Peyer's patch (tissue), 4 donors: ENCODE measurements around the gene CD53. TPM values are rescaled to one million over a fixed set of nuclear protein-coding genes. Genes with fewer than 3 reads are reported as not detected.

Source experiments
- DNase-seq, 3 donors: peaks; one replicate each; pipeline ENCODE4 v3.0.0-alpha.2; 2017 to 2019
- H3K27ac ChIP-seq, 4 donors: fragments of 200-600 bp; sonication (generic); one replicate each; pipeline ENCODE4 v1.5.1; 2016 to 2019
- H3K27me3 ChIP-seq, 2 donors: fragments of 200-600 bp; sonication (generic); one replicate each; pipeline ENCODE4 v1.5.1; 2019
- H3K36me3 ChIP-seq, 3 donors: fragments of 200-600 bp; sonication (generic); one replicate each; pipeline ENCODE4 v1.5.1; 2016 to 2019
- H3K4me1 ChIP-seq, 4 donors: fragments of 200-600 bp; sonication (generic); one replicate each; pipeline ENCODE4 v1.5.1; 2016 to 2019
- H3K4me3 ChIP-seq, 4 donors: fragments of 200-600 bp; sonication (generic); 1 replicate in 3 of 4; 2 replicates in 1 of 4; pipeline ENCODE4 v1.5.1; 2016 to 2019; ENCODE audit warnings: mild to moderate bottlenecking in 1 of 4
- H3K9me3 ChIP-seq, 4 donors: fragments of 200-600 bp; sonication (generic); one replicate each; pipeline ENCODE4 v1.5.1; 2016 to 2019; ENCODE audit warnings: mild to moderate bottlenecking in 1 of 4
- POLR2A ChIP-seq, 2 donors: fragments of 450-650 bp; IDR thresholded peaks; one replicate each; pipeline ENCODE4 v1.5.1; 2017; ENCODE audit warnings: antibody characterized with exemption in 2 of 2, mild to moderate bottlenecking in 2 of 2, moderate library complexity in 2 of 2
- total RNA-seq, 4 donors: library from RNA; depleted of rRNA; stranded (reverse); fragments of >200 nt; gene quantifications; one replicate each; pipeline ENCODE4 v1.1.0, GENCODE V29; 2016
- TF ChIP-seq, protein P1 (sequence below), 6 experiments: fragments of 450-650 bp in 4 of 6; fragments of 200-600 bp in 2 of 6; sonication (generic) in 1 of 6; IDR thresholded peaks; one replicate each; pipeline ENCODE4 v1.5.1; 2017 to 2019; ENCODE audit warnings: antibody characterized with exemption in 6 of 6, mild to moderate bottlenecking in 3 of 6, moderate library complexity in 1 of 6

The CD53 gene
- total RNA-seq, 4 donors from 2014 or later = 6.9 to 166 (median 33.3) TPM

GRCh38 chr1:110878591-110878990 lies 5.6 kb downstream of the CD53 start:
- peaks cover 0 to 14% (median 5%) of the 10 kb centered on the region in 4 donors for H3K4me1 ChIP-seq
- peak overlapping the region in 1 of 4 donors; percentile 23 for H3K4me3 ChIP-seq
- H3K27me3 ChIP-seq = no peaks in the 10 kb centered on the region
- DNase-seq = no peak
- no peak overlapping the region for H3K27ac ChIP-seq
- TF ChIP-seq, protein P1, sequence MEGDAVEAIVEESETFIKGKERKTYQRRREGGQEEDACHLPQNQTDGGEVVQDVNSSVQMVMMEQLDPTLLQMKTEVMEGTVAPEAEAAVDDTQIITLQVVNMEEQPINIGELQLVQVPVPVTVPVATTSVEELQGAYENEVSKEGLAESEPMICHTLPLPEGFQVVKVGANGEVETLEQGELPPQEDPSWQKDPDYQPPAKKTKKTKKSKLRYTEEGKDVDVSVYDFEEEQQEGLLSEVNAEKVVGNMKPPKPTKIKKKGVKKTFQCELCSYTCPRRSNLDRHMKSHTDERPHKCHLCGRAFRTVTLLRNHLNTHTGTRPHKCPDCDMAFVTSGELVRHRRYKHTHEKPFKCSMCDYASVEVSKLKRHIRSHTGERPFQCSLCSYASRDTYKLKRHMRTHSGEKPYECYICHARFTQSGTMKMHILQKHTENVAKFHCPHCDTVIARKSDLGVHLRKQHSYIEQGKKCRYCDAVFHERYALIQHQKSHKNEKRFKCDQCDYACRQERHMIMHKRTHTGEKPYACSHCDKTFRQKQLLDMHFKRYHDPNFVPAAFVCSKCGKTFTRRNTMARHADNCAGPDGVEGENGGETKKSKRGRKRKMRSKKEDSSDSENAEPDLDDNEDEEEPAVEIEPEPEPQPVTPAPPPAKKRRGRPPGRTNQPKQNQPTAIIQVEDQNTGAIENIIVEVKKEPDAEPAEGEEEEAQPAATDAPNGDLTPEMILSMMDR (IDR thresholded peaks at IDR 0.05) = no peak
- no peak for TF ChIP-seq POLR2A (IDR thresholded peaks at IDR 0.05)
- no peaks in the 10 kb centered on the region for H3K9me3 ChIP-seq
- H3K36me3 ChIP-seq = no peaks in the 10 kb centered on the region

- H3K4me3 ChIP-seq = no peak overlapping the region
Observed at GRCh38 chr1:110878993-110879392, 6.0 kb downstream of the CD53 start.

DNA sequence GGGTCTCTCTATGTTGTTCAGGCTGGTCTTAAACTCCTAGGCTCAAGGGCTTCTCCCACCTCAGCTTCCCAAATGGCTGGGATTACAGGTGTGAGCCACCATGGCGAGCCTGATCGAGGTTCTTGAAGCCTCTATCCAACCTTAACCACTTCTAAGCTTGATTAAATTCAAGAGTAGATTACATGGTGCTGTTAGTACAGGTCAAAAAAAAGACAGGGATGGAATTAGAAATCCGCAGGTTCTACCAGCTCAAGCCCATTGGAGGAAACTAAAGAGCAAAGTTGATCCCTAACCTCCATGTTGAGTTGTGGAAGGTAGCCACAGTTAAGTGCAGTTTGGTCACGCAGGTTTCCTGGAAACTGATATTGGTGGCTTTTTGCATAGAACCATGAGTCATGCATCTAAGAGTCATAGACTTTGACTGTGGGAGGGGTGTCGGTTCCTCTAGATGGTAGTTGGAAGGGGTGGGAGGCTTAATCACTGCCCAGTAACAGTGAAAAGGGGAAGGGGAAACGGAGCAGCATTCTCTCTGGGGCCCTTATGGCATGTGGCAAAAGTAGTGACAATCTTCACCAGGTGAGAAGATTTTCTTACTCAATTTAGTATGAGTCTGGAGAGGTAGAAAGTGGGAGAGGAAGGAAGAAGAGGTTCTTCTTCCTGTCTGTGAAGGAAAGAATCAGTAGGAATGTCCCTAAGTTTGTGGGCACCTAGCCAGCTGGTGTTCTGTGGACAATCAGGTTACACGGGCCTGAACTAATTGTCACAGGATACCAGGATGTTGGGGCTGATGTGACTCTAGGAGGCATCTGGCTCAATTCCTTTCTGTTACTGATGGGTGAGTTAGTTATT lies 7.0 kb downstream of the CD53 start:
- no peaks in the 10 kb centered on the region for H3K36me3 ChIP-seq
- TF ChIP-seq, protein P1 (IDR thresholded peaks at IDR 0.05) = no peak
- TF ChIP-seq POLR2A (IDR thresholded peaks at IDR 0.05) = peak in 1 of 2 donors; percentile 32
- H3K4me1 ChIP-seq = peaks cover 0 to 14% (median 5%) of the 10 kb centered on the region in 4 donors
- H3K4me3 ChIP-seq = peak overlapping the region in 1 of 4 donors; percentile 14
- no peaks in the 10 kb centered on the region for H3K9me3 ChIP-seq
- peak in 1 of 3 donors; percentile 66 for DNase-seq
- H3K27ac ChIP-seq = peak overlapping the region; percentile 29 to 78 (median 48)
- no peaks in the 10 kb centered on the region for H3K27me3 ChIP-seq

More at GRCh38 chr1:110878993-110879392, 6.0 kb downstream of the CD53 start:
- peak overlapping the region in 2 of 4 donors; percentile 33 to 64 for H3K27ac ChIP-seq
- no peaks in the 10 kb centered on the region for H3K9me3 ChIP-seq
- H3K4me1 ChIP-seq = peaks cover 0 to 14% (median 5%) of the 10 kb centered on the region in 4 donors
- no peaks in the 10 kb centered on the region for H3K36me3 ChIP-seq
- TF ChIP-seq, protein P1 (IDR thresholded peaks at IDR 0.05) = no peak
- no peak for TF ChIP-seq POLR2A (IDR thresholded peaks at IDR 0.05)
- no peaks in the 10 kb centered on the region for H3K27me3 ChIP-seq
- DNase-seq = no peak

- Histone ChIP-seq H3K27me3 (no peaks in the 10 kb centered on the region), H3K27ac (peak overlapping the region; percentile 29 to 78 (median 48)), H3K36me3 (no peaks in the 10 kb centered on the region), H3K4me1 (peaks cover 0 to 14% (median 5%) of the 10 kb centered on the region in 4 donors), H3K9me3 (no peaks in the 10 kb centered on the region), H3K4me3 (no peak overlapping the region)
- no peak for DNase-seq
- TF ChIP-seq POLR2A (IDR thresholded peaks at IDR 0.05) = no peak
- TF ChIP-seq, protein P1 (IDR thresholded peaks at IDR 0.05) = no peak
Observed at GRCh38 chr1:110880708-110881374, 7.9 kb downstream of the CD53 start.

GRCh38 chr1:110888049-110888448 lies 15.1 kb downstream of the CD53 start:
- TF ChIP-seq POLR2A (IDR thresholded peaks at IDR 0.05) = no peak
- TF ChIP-seq, protein P1 (IDR thresholded peaks at IDR 0.05) = no peak
- Histone ChIP-seq H3K9me3 (no peaks in the 10 kb centered on the region), H3K27ac (no peak overlapping the region)

More at GRCh38 chr1:110888049-110888448, 15.1 kb downstream of the CD53 start:
- Histone ChIP-seq H3K27me3 (no peaks in the 10 kb centered on the region), H3K36me3 (no peaks in the 10 kb centered on the region), H3K4me3 (no peak overlapping the region), H3K4me1 (peaks cover 0 to 4% (median 0%) of the 10 kb centered on the region in 4 donors)
- DNase-seq = no peak
